GM23338 (cell line): Measurements from ENCODE around the gene DNAI2.

Source experiments
- CTCF ChIP-seq, 2 experiments: fragments of 200-600 bp in 1 of 2; sonication (generic) in 1 of 2; conservative IDR thresholded peaks; 2 replicates each; pipeline versions ENCODE4 v1.5.1 to v1.6.1; 2016 to 2017; ENCODE audit warnings: antibody characterized with exemption in 2 of 2, low read depth in 2 of 2, mild to moderate bottlenecking in 2 of 2, moderate library complexity in 1 of 2
- EZH2phosphoT487 ChIP-seq: fragments of 200-600 bp; sonication (generic); IDR thresholded peaks from one replicate; pipeline ENCODE4 v1.8.1; 2018; ENCODE audit warnings: antibody characterized with exemption; ENCODE audit not compliant: unreplicated experiment
- NANOG ChIP-seq: IDR thresholded peaks from 2 replicates; pipeline ENCODE4 v1.6.1; 2016; ENCODE audit warnings: antibody characterized with exemption, borderline replicate concordance

GRCh38 chr17:74358697-74359096, 84.7 kb downstream of the DNAI2 start:
- TF ChIP-seq CTCF (conservative IDR thresholded peaks at IDR 0.05; ENCODE audit: low read depth in 2 of 2) (no peak), EZH2phosphoT487 (no peak), NANOG (no peak)
